Measurements from ENCODE around the gene USH1C.

The USH1C gene

DNA sequence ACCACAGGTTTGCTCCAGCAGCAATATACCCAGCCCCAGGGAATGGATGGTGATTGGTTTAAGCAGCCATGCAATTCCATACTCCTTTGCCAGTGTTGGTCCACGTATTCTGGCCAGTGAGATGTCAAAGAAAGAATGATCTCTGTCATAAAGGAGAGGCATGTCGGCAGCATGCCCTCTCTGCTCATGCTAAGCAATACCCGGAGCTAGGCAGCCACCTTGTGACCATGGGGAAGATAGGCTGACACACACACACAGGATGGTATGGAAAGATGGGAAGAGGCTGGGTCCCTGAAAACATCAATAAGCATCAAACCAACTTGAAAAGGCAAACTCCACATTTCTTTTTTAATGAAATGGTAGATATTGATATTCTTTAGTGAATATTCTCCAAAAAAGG is 72.7 kb downstream of the USH1C start:
- DNase-seq (ENCODE audit: low spot score), result no peak

DNA sequence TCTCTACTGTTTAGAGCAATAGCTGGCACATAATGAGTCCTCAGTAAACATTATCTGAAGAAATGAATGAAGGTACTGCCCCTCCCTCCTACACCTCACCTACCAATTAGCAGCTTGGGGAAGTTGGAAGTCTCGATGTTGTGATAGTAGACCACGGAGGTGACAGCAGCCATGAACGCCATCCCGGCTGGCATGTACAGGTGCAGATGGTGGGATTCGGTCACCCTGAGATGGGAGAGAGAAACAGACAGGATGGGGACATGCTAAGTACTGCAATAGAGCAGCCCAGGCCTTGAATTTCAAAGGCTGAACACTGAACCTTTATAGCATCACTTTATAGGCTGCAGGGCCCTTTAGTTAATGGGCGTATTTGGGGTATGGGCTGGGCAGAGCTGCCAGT is 74.2 kb downstream of the USH1C start:
- DNase-seq (ENCODE audit: low spot score), result no peak

DNA sequence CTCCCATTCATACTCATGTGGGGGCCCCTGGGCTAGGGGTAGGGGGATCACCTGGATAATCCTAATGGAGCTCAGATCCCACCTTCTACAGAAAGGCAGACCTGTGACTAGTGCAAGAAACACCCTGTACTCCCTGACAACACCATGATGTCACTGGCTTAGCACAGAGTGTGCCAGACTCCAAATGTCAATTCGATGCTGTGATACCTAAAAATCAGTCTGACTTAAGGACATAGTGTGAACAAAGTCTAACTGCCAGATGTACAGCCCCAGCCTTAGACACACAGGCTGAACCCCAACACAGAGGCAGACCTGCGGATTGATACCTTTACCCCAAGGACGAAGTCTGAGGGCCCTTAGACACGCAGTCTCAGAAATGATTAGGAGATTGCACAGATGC is 76.1 kb downstream of the USH1C start:
- DNase-seq (ENCODE audit: low spot score), result no peak

DNA sequence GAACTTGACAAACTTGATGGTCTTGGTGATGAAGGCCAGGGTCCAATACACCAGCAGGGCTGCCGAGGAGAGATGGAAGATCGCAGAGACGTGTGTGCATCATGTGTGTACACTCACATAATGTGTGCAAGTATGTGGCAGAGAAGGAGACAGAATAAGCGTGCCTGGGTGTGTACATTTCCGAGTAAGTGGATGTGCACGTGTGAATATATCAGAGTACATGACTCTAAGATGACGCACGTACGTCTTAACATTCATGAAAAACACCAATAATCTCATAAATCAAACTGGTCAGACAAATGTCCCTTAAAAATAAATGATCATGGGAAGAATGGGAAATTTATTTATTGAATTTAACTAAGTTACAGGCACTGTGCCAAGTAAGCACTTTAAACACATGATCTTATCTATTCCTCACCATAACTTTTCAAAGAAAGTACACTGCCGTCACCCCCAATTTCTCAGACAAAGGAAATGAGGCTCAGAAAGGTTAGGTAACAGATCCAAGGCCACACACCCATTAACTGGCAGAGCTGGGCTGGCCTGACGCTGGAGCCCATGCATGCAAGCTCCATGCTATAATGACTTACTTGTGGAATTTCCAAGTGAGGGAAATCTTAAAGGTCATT is 80.6 kb downstream of the USH1C start:
- no peak for DNase-seq (ENCODE audit: low spot score)

DNA sequence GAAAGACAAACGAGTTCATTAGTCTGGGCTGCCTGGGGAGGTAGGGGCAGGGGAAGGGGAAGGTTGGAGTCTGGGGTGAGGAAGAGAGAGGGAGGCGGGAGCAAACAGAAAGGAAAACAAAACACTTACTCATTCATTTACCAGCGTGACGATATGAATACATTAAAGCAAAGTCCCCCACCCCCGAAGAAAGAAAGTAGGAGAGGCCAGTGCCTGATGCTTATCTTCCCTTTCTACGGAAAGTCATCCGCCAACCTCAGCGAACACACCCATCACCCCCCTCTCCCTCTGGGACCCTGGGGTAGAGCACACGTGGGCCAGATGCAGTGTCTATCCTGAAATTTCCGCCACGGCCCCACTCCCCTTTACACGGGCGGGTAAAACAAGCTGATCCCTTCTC is 81.3 kb downstream of the USH1C start:
- no peak for DNase-seq (ENCODE audit: low spot score)

DNA sequence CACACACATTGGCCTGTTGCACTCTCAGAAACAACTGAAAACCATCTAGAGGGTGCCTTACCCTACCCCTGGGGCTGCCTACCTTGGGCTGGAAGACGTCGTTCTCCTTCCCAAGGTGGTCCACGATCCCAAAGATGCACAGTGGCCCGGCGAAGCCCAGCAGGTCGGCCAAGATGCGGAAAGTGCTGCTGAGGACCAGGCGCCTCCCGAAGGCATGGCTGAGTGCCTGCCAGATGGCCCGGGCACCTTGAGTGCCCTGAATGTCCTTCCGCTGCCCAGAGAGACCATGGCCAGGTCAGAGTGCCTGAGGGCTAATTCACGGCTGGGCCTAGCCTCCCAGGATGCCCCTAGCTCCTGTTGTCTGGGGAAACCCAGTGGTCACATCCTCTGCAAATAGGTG is 83.8 kb downstream of the USH1C start:
- DNase-seq (ENCODE audit: low spot score), result no peak

DNA sequence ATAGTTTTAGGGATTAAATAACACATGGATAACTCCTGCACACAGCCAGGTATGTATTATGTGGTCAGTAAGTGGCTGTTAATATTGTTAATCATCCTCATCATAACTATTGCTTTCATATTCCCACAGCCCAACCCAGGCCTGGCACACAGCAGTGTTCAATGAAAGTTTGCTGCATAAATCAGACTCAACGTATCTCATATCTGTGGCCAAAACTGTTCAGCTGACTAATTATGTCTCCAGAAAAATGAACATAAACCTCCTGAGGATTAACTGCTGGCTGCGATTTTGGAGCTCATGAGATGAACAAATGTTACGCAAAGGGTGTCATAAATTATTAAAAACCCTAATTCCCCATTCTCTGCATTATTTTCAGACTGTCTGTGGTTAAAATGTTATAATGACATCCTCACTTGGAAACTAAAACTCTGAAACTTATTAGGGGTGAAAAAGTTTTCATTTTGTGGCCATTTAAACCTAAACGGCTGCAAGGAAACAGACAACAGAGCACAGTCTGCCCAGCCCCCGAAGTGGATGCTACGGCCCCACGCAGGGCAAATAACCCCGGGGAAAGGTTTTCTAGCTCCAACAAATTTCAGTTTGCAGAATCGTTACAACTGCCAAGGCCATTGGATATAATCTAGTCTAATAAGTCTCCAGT is 84.8 kb downstream of the USH1C start:
- DNase-seq (ENCODE audit: low spot score), result no peak

DNA sequence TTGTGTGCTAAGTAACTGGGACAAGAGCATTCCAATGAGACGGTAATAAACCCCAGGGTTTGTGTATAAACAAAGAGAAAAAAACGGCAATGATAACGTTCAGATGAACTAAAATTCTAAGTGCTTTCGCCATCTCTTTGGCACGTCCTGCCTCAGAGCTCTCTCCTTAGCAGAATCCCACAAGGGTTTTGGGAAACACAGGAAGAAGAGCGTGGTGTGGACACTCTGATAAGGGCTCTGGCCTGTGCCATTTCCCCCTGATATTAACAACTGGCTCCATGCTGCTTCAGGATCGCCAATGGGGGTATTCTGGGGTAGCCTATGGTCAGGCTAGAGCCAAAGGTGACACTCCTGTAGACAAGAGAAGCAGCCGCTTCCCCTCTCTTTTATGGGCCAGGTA is 85.9 kb downstream of the USH1C start:
- no peak for DNase-seq (ENCODE audit: low spot score)

DNA sequence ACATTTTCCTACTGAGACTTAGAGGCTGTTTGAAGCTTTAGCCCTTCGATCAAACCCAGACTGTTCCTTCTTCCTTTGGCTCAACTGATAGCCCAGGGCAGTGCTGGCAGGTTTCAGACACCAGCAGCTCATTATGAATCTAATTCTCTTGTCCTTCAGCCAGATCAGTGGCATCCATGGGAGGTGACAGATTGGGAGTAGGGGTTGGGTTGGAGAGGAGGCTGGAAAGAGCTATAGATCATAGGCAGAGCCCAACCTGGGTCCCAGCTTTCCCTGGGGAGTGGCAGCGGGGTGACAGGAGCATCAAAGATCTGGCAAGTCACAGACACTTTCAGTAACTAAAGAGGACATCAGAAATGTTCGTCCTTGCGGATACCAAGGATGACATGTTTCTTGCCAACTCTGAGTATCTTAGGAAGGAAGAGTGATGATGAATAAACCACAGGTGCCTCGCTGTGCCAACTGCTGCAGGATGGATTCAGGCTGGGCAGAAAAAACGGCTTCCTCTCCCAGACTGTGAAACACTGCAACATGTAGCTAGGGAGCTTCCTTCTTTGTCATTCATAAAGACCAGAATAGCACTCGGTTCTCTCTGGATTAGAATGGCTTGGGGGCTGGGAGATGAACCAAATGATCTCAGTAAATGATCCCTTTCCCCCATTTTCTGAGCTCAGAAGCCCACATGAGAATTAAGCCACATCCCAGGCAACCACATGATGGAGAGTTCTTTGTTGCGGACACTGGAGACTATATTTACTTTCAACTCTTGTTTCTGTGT is 86.6 kb downstream of the USH1C start:
- no peak for DNase-seq (ENCODE audit: low spot score)

DNA sequence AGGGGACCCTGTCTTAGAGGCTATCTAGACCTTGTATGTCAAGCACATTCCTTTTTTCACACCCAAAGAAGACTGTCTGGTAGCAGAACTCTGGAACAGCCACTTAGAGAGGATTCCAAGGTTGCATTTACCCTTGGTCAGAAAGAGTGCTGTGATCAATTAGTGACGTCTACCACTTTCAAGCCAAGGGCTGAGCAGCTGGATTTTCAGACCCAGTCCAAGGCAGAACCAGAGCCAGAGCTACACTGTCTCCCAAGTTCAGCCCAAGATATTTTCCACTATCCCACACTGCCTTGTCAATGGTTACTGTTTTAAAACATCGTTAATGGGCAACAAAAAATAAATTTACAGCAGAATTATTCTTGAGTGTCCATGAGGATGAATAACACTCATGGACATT is 91.5 kb downstream of the USH1C start:
- DNase-seq (ENCODE audit: low spot score), result no peak

DNA sequence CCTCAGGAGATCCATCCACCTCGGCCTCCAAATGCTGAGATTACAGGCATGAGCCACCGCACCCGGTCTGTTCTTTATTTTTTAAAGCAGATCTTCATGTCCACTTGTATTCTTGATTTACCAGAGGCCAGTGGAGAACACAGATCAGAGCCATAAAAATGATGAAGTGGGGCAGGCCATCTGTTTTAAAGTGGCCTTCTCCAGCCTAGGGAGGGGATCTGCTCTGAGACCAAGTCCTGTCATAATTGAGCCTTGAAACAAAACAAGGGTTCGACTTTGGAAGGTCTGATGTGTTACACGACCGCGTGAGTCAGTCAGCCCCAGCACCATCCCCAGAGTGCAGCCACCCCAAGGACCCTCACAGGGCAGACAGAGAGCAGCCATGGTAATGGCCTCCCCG is 95.1 kb downstream of the USH1C start:
- no peak for DNase-seq (ENCODE audit: low spot score)

DNA sequence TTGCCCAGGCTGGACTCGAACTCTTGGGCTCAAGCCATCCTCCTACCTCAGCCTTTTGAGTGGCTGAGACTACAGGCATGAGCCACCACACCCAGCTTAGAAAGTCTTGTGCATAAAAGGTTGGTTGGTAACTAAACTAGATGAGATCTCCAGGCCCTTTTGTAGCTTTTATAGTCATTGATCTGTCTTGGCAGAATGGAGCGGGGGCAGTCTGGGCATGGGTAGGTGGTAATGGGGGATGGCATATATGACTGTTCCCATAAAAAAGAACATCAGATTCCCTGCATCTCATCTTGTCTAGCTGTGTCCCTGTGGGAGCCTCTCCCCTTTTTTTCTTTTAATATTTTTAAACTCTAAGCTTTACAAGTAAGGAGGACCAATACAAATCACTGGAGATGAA is 97.7 kb downstream of the USH1C start:
- no peak for DNase-seq (ENCODE audit: low spot score)

DNA sequence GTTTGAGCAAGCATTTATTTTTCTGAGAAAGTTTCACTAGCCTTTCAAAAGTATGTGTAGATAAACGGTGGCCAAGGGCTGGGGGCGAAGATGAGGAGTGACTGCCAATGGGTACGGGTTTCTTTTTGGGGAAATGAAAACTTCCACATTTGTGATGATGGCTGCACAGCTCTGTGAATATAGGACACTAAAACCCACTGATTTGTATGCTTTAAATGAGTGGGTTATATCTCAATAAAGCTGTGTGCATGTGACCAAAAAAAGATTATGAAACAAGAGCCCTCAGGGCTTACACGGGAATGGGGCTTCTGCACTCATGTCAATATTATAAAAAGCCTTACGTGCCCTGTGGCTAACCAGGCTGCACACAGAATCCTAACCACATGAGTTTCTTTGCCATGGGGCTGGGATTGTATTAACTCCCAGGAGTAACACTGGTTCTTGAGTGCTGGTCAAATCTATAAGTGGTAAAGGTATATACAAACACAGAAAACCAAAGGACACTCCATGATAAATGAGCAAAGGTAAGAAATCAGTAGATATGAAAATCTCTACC is 98.9 kb downstream of the USH1C start:
- no peak for DNase-seq (ENCODE audit: low spot score)

DNA sequence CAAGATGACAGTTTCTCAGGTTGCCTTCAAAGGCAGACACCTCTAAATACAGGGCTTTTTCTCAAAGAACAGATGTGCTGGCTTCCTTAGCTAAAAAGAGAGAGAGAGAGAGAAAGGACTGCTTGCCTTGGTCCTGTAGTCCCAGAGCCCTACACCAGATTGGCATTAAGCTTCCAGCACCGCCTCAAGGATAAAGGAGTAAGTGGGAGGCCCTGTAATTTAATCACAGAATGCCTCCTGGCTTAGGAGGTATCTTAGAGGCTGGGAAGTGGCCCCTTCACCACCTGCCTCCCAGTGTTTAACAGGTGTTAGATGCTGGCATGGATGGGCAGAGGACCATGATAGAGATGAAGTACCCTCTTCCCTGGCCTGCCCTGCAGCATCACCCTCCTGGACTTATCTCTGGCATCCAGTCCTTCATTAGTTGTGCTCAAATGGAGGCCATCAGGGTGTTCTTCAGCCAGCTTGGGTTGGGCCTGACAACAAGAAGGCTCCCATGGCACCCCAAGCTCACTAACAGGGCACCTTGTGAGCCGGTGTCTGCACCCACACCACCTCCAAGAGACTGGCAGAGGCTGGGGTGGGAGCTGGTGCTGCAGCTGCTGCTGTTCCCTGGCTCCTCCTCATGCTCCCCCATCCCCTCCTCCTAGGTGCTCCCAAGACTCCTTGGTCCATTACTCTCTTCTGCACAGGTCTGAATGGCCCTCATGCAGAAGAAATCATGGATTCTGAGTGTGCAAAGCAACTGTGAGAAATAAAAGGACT is 100.1 kb downstream of the USH1C start:
- no peak for DNase-seq (ENCODE audit: low spot score)

Measured in kidney capillary endothelial cell (primary cell).